Esophagus muscularis mucosa (tissue), 4 donors: ENCODE data around the gene RAG2. TPM values are rescaled to one million over a fixed set of nuclear protein-coding genes. Genes with fewer than 3 reads are reported as not detected.

ENCODE experiments used
- DNase-seq: peaks from one replicate; pipeline ENCODE4 v3.0.0-alpha.2; 2017; ENCODE audit errors: extremely low spot score
- H3K27ac ChIP-seq, 4 donors: fragments of 200-600 bp; sonication (generic); replicated peaks in 1 of 4; 1 replicate in 3 of 4; 2 replicates in 1 of 4; pipeline ENCODE4 v1.5.1; 2016 to 2019; ENCODE audit warnings: mild to moderate bottlenecking in 1 of 4
- H3K27me3 ChIP-seq, 4 donors: fragments of 200-600 bp; sonication (generic); one replicate each; pipeline versions ENCODE4 v1.5.1 to v1.6.0; 2016 to 2019
- H3K36me3 ChIP-seq, 4 donors: fragments of 200-600 bp; sonication (generic); one replicate each; pipeline ENCODE4 v1.5.1; 2016 to 2019
- H3K4me1 ChIP-seq, 4 donors: fragments of 200-600 bp; sonication (generic); one replicate each; pipeline ENCODE4 v1.5.1; 2016 to 2019
- H3K4me3 ChIP-seq, 4 donors: fragments of 200-600 bp; sonication (generic); 1 replicate in 2 of 4; 2 replicates in 2 of 4; pipeline ENCODE4 v1.5.1; 2016 to 2019; ENCODE audit warnings: mild to moderate bottlenecking in 4 of 4, moderate library complexity in 1 of 4
- H3K9me3 ChIP-seq, 4 donors: fragments of 200-600 bp; sonication (generic); 1 replicate in 3 of 4; 2 replicates in 1 of 4; pipeline ENCODE4 v1.5.1; 2016 to 2019
- CTCF ChIP-seq, 3 experiments: fragments of 200-600 bp in 2 of 3; fragments of 450-650 bp in 1 of 3; sonication (generic) in 2 of 3; IDR thresholded peaks; one replicate each; pipeline ENCODE4 v1.5.1; 2017 to 2019; ENCODE audit warnings: antibody characterized with exemption in 3 of 3, mild to moderate bottlenecking in 2 of 3, moderate library complexity in 1 of 3
- EP300 ChIP-seq: sonication (generic); formaldehyde crosslinking; IDR thresholded peaks from one replicate; pipeline ENCODE4 v1.6.1; 2017; ENCODE audit warnings: antibody characterized with exemption
- POLR2A ChIP-seq: fragments of 450-650 bp; IDR thresholded peaks from one replicate; pipeline ENCODE4 v1.6.1; 2017; ENCODE audit warnings: antibody characterized with exemption, moderate library complexity, mild to moderate bottlenecking, low read depth
- POLR2AphosphoS5 ChIP-seq, 2 donors: sonication (generic); formaldehyde crosslinking; IDR thresholded peaks; one replicate each; pipeline ENCODE4 v1.6.1; 2017; ENCODE audit warnings: antibody characterized with exemption in 2 of 2
- WGBS: methylation state at CpG from one replicate; pipeline ENCODE4 v1.1.5; 2018; 5-methylcytosine and 5-hydroxymethylcytosine counted together
- intact Hi-C: fragments of 100-400 bp; cut with DNase I; formaldehyde crosslinking; loops from one replicate; pipeline ENCODE4 v1.15.1; 2023
- total RNA-seq, 4 donors: library from RNA; depleted of rRNA; stranded (reverse); fragments of >200 nt; gene quantifications; one replicate each; pipeline versions ENCODE4 v1.1.0 to v1.2.1, GENCODE V29; 2016

RAG2 gene
- total RNA-seq, 4 donors from 2014 or later: not detected

DNA sequence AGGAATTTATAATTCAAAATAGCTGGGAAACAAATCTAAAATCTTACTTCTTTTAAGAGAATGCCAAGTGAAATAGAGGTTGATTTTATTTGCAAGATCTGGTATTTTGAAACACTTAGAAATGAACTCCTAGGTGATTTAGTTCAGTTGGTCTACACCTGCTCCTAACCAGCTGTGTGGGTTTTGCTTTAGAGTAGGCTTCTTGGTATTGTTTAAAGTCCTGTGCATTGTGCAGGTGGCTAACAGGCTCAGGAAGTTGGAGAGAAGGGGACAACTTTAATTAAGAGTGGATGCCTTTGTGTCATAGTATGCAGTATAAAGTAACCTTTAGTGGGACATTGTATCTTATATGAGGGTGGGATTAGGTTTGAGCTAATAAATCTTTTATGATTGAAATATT lies 4.1 kb upstream of the RAG2 start:
- intact Hi-C loops: no loop called here
- no peak overlapping the region for H3K27ac ChIP-seq
- DNase-seq: no peak
- TF ChIP-seq CTCF (IDR thresholded peaks at IDR 0.05): no peak
- TF ChIP-seq EP300: no peak
- TF ChIP-seq POLR2AphosphoS5 (IDR thresholded peaks at IDR 0.05): no peak
- no peak for TF ChIP-seq POLR2A
- no peak overlapping the region for H3K4me3 ChIP-seq
- no peaks in the 10 kb centered on the region for H3K27me3 ChIP-seq
- no peaks in the 10 kb centered on the region for H3K4me1 ChIP-seq
- no peaks in the 10 kb centered on the region for H3K9me3 ChIP-seq
- no peaks in the 10 kb centered on the region for H3K36me3 ChIP-seq

GRCh38 chr11:36601155-36601554 lies 3.1 kb upstream of the RAG2 start:
- no peak for TF ChIP-seq POLR2AphosphoS5 (IDR thresholded peaks at IDR 0.05)
- no peak for TF ChIP-seq EP300
- TF ChIP-seq CTCF (IDR thresholded peaks at IDR 0.05): no peak
- TF ChIP-seq POLR2A: no peak
- H3K4me1 ChIP-seq: no peaks in the 10 kb centered on the region
- H3K4me3 ChIP-seq: no peak overlapping the region
- no peaks in the 10 kb centered on the region for H3K27me3 ChIP-seq
- no peak for DNase-seq
- intact Hi-C loops: no loop called here
- H3K36me3 ChIP-seq: no peaks in the 10 kb centered on the region
- no peaks in the 10 kb centered on the region for H3K9me3 ChIP-seq
- no peak overlapping the region for H3K27ac ChIP-seq
- WGBS: 80% methylated on average over 2 of the region's 2 CpGs

DNA sequence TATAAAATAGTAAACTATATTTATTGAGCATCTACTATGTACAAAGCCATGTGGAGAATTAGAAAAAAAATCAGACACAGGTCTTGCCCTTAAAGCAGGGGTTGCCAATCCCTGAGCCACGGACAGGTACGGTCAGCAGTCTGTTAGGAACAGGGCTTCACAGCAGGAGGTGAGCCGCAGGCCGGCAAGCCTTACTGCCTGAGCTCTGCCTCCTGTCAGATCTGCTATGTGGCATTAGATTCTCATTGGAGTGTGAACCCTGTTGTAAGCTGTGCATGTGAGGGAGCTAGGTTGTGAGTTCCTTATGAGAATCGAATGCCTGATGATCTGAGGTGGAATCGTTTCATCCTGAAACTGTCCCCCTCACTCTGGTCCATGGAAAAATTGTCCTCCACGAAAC lies 2.1 kb upstream of the RAG2 start:
- Histone ChIP-seq H3K36me3 (no peaks in the 10 kb centered on the region), H3K4me3 (no peak overlapping the region), H3K9me3 (no peaks in the 10 kb centered on the region), H3K27me3 (no peaks in the 10 kb centered on the region), H3K4me1 (peaks cover 6 to 8% (median 7%) of the 10 kb centered on the region in 4 donors), H3K27ac (no peak overlapping the region)
- no peak for DNase-seq
- WGBS: 90% methylated on average over 7 of the region's 7 CpGs
- TF ChIP-seq CTCF (IDR thresholded peaks at IDR 0.05): no peak
- TF ChIP-seq POLR2A: no peak
- no peak for TF ChIP-seq POLR2AphosphoS5 (IDR thresholded peaks at IDR 0.05)
- TF ChIP-seq EP300: no peak
- intact Hi-C loops: no loop called here

DNA sequence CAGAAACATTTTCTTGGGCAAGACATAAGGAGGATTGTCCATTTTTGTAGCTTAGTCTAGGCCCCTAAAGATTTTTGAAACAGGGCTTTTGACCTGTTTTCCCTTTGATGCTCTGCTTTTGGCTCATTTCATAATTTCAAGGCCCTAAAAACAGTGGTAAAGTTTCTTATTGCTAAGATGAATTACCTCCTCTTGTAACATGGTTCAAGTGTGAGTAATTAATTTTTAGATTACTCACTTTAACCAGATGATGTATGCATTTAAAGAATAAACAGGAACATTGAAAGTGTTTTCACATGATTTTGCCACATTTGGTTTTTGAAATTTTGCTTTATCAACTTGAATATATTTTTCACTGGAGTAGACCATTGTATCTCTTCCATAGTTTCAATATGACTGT lies 1.2 kb downstream of the RAG2 start:
- Histone ChIP-seq H3K36me3 (no peaks in the 10 kb centered on the region), H3K9me3 (no peaks in the 10 kb centered on the region), H3K27ac (no peak overlapping the region), H3K27me3 (peaks cover 0 to 4% (median 0%) of the 10 kb centered on the region in 4 donors), H3K4me3 (no peak overlapping the region), H3K4me1 (peaks cover 9 to 11% (median 11%) of the 10 kb centered on the region in 4 donors)
- intact Hi-C loops: no loop called here
- TF ChIP-seq POLR2A (no peak), CTCF (IDR thresholded peaks at IDR 0.05) (no peak), EP300 (no peak), POLR2AphosphoS5 (IDR thresholded peaks at IDR 0.05) (no peak)
- no peak for DNase-seq

DNA sequence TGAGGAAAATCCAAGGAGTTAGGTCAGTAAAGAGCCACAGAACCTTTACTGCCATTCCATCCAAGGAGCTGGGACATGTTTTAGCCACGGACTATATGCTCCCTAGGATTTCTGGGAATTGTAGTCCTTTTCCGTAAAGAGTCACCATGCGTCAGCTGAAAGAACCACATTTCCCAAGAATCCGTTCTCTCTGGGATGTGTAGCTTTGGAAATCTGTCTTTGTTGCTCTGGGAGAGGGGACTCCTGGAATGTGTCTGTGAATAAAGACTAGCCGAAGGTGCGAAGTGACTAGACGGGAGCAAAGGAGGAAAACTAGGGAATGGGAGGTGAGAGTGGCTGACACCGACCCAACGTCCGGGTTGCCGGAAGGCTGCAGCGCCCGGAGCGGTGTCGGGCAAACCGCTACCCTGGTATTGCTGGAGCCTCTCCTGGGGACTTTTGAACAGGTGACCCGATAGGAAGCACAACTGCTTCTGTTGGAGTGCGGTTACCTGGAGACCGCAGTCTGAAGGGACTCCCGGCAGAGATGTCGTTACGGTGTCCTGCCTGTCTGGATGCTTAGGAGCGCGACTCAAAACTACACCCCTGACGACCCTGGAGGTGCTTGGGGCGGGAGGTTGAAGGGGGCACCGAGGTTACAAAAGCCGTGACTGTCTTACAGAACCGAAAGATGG lies 3.6 kb downstream of the RAG2 start, which contains the start of gene IFTAP:
Gene IFTAP, plus strand, starts transcription at position 187 of the 674 bp plus-strand sequence. CDS start 15,602 bp downstream, outside the sequence.
- H3K27me3 ChIP-seq: peaks cover 0 to 11% (median 0%) of the 10 kb centered on the region in 4 donors
- DNase-seq: no peak
- TF ChIP-seq CTCF (IDR thresholded peaks at IDR 0.05) (no peak), POLR2AphosphoS5 (IDR thresholded peaks at IDR 0.05) (peak; percentile 56 to 72)
- H3K36me3 ChIP-seq: no peaks in the 10 kb centered on the region
- peak within 1 kb of the TSS; percentile 62 to 85 (median 72) for H3K4me3 ChIP-seq
- peaks cover 9 to 11% (median 11%) of the 10 kb centered on the region in 4 donors for H3K4me1 ChIP-seq
- 1% methylated on average over 19 of the region's 29 CpGs for WGBS
- H3K9me3 ChIP-seq: no peaks in the 10 kb centered on the region
- intact Hi-C loops: no loop called here
- H3K27ac ChIP-seq: peak within 1 kb of the TSS; percentile 49 to 78 (median 68)
